ENCODE data around the gene CLASRP.

DNA sequence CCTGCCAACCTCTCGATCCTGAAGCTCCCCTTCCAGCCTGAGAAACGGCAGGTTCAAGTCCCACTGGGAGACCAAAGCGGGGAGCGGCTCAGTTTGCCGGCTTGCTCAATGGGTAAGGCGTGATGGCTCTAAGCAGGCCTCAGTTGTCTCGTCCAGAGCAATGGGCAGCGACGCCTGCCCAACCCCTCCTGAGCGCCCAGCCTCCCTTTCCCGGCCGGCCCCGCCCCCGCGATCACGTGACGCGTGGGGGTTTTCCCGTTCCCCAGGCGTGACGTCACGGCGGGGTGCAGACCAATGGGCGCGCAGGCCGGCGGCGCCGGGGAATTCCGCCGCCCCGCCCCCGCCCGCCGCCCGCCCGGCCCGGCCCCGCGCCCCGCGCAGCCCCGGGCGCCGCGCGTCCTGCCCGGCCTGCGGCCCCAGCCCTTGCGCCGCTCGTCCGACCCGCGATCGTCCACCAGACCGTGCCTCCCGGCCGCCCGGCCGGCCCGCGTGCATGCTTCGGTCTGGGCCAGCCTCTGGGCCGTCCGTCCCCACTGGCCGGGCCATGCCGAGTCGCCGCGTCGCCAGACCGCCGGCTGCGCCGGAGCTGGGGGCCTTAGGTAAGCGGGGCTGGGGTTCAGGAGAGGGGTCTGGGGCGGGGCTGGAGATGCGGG is 37.6 kb upstream of the CLASRP start, which contains the start of gene RELB:
- no peak for TF ChIP-seq CTCF (IDR thresholded peaks at IDR 0.05)
- no peak for TF ChIP-seq POLR2A (IDR thresholded peaks at IDR 0.05)
